ENCODE data around the gene KLHL25. TPM values are rescaled to one million over a fixed set of nuclear protein-coding genes. Genes with fewer than 3 reads are reported as not detected.
A peak's percentile ranks its signal among the peaks of the same experiment; 100 is the strongest.

The KLHL25 gene
- total and polyA plus RNA-seq, 8 donors, result 1.2 to 36.2 (median 5.8) TPM

GRCh38 chr15:85753261-85753660, 41.5 kb downstream of the KLHL25 start:
- TF ChIP-seq CTCF (IDR thresholded peaks at IDR 0.05), result no peak
- TF ChIP-seq EP300 (IDR thresholded peaks at IDR 0.05), result no peak
- no peaks in the 10 kb centered on the region for H3K27me3 ChIP-seq
- peaks cover 19 to 67% (median 48%) of the 10 kb centered on the region in 4 donors for H3K4me1 ChIP-seq
- no peak for DNase-seq
- 83 to 95% (median 90%) methylated on average over 1 of the region's 1 CpG for WGBS, 5 donors
- no peak overlapping the region for H3K4me3 ChIP-seq
- intact Hi-C loops (cut with DNase I; ENCODE audit: low total_unique reads), result no loop called here
- no peak overlapping the region for H3K27ac ChIP-seq
- H3K9me3 ChIP-seq, result no peaks in the 10 kb centered on the region
- H3K36me3 ChIP-seq, result peaks cover 6 to 20% (median 19%) of the 10 kb centered on the region in 4 donors

GRCh38 chr15:85752491-85752961, 42.2 kb downstream of the KLHL25 start:
- H3K4me1 ChIP-seq, result peaks cover 19 to 65% (median 45%) of the 10 kb centered on the region in 4 donors
- H3K9me3 ChIP-seq, result no peaks in the 10 kb centered on the region
- 37 to 54% (median 47%) methylated on average over 5 to 8 of the region's 8 CpGs for WGBS, 5 donors
- intact Hi-C loops (cut with DNase I; ENCODE audit: low total_unique reads), result no loop called here
- TF ChIP-seq POLR2AphosphoS5 (IDR thresholded peaks at IDR 0.05) (peak in 1 of 3 donors; percentile 37), CTCF (IDR thresholded peaks at IDR 0.05) (no peak), EP300 (IDR thresholded peaks at IDR 0.05) (no peak), POLR2A (IDR thresholded peaks at IDR 0.05) (no peak)
- H3K27me3 ChIP-seq, result no peaks in the 10 kb centered on the region
- peak; percentile 42 to 85 for DNase-seq
- H3K4me3 ChIP-seq, result no peak overlapping the region
- peaks cover 11 to 21% (median 20%) of the 10 kb centered on the region in 4 donors for H3K36me3 ChIP-seq
- no peak overlapping the region for H3K27ac ChIP-seq

- Histone ChIP-seq H3K4me1 (peaks cover 19 to 65% (median 45%) of the 10 kb centered on the region in 4 donors), H3K36me3 (peaks cover 15 to 26% (median 24%) of the 10 kb centered on the region in 4 donors), H3K27ac (peak overlapping the region in 4 of 5 donors; percentile 62 to 79 (median 76)), H3K4me3 (no peak overlapping the region), H3K27me3 (no peaks in the 10 kb centered on the region), H3K9me3 (no peaks in the 10 kb centered on the region)
- TF ChIP-seq POLR2A (IDR thresholded peaks at IDR 0.05) (no peak), EP300 (IDR thresholded peaks at IDR 0.05) (no peak), CTCF (IDR thresholded peaks at IDR 0.05) (no peak), POLR2AphosphoS5 (IDR thresholded peaks at IDR 0.05) (no peak)
- no peak for DNase-seq
- intact Hi-C loops (cut with DNase I; ENCODE audit: low total_unique reads), result no loop called here
- 75 to 84% (median 81%) methylated on average over 15 of the region's 15 CpGs for WGBS, 5 donors
These were observed 42.6 kb downstream of the KLHL25 start for GRCh38 chr15:85752124-85752475.

- Histone ChIP-seq H3K36me3 (peaks cover 21 to 32% (median 30%) of the 10 kb centered on the region in 4 donors), H3K4me3 (no peak overlapping the region), H3K9me3 (no peaks in the 10 kb centered on the region), H3K4me1 (peaks cover 19 to 65% (median 45%) of the 10 kb centered on the region in 4 donors), H3K27me3 (no peaks in the 10 kb centered on the region), H3K27ac (peak overlapping the region in 4 of 5 donors; percentile 62 to 79 (median 76))
- whole genome bisulfite sequencing, 5 donors, result 58 to 62% (median 60%) methylated on average over 12 to 15 of the region's 15 CpGs
- intact Hi-C loops (cut with DNase I; ENCODE audit: low total_unique reads), result no loop called here
- no peak for TF ChIP-seq EP300 (IDR thresholded peaks at IDR 0.05)
- TF ChIP-seq POLR2A (IDR thresholded peaks at IDR 0.05), result no peak
- TF ChIP-seq POLR2AphosphoS5 (IDR thresholded peaks at IDR 0.05), result no peak
- TF ChIP-seq CTCF (IDR thresholded peaks at IDR 0.05), result no peak
- peak; percentile 21 to 48 for DNase-seq
These were observed 43.2 kb downstream of the KLHL25 start for GRCh38 chr15:85751291-85752123.

Data from stomach (tissue), 9 donors.